BE2C (cell line): ENCODE data around the gene PMS2. TPM values are rescaled to one million over a fixed set of nuclear protein-coding genes. Genes with fewer than 3 reads are reported as not detected.
A peak's percentile ranks its signal among the peaks of the same experiment; 100 is the strongest.
"Not testable (repeated sequence)": the region's sequence is repeated elsewhere in the genome, so short reads cannot be mapped to it uniquely, and the experiment has no call there.

ENCODE experiments used
- DNase-seq: peaks from one replicate; pipeline ENCODE4 v3.0.0-alpha.2; 2020
- H3K27me3 ChIP-seq: fragments of 250-450 bp; sonication (Bioruptor Pico); 2 replicates; pipeline ENCODE4 v1.5.1; 2020; ENCODE audit warnings: mild to moderate bottlenecking
- H3K36me3 ChIP-seq: fragments of 250-450 bp; sonication (Bioruptor Pico); 2 replicates; pipeline ENCODE4 v1.5.1; 2020; ENCODE audit warnings: mild to moderate bottlenecking
- H3K4me1 ChIP-seq: fragments of 250-450 bp; sonication (Bioruptor Pico); 2 replicates; pipeline ENCODE4 v1.5.1; 2020
- H3K4me3 ChIP-seq: 2 replicates; pipeline ENCODE4 v1.5.1; 2011; ENCODE audit warnings: low read depth, low read length
- H3K9me3 ChIP-seq: fragments of 250-450 bp; sonication (Bioruptor Pico); 2 replicates; pipeline ENCODE4 v1.5.1; 2020
- polyA plus RNA-seq: library from polyadenylated mRNA; unstranded; fragments of >200 nt; gene quantifications from one replicate; pipeline ENCODE4 v1.2.1, GENCODE V29; 2012; ENCODE audit warnings: low read depth, missing spikeins; ENCODE audit not compliant: insufficient read length, insufficient read depth
- TF ChIP-seq, protein P1 (sequence below): IDR thresholded peaks from 2 replicates; pipeline ENCODE4 v1.5.1; 2012; ENCODE audit warnings: mild to moderate bottlenecking, low read depth, low read length

PMS2 gene, protein sequence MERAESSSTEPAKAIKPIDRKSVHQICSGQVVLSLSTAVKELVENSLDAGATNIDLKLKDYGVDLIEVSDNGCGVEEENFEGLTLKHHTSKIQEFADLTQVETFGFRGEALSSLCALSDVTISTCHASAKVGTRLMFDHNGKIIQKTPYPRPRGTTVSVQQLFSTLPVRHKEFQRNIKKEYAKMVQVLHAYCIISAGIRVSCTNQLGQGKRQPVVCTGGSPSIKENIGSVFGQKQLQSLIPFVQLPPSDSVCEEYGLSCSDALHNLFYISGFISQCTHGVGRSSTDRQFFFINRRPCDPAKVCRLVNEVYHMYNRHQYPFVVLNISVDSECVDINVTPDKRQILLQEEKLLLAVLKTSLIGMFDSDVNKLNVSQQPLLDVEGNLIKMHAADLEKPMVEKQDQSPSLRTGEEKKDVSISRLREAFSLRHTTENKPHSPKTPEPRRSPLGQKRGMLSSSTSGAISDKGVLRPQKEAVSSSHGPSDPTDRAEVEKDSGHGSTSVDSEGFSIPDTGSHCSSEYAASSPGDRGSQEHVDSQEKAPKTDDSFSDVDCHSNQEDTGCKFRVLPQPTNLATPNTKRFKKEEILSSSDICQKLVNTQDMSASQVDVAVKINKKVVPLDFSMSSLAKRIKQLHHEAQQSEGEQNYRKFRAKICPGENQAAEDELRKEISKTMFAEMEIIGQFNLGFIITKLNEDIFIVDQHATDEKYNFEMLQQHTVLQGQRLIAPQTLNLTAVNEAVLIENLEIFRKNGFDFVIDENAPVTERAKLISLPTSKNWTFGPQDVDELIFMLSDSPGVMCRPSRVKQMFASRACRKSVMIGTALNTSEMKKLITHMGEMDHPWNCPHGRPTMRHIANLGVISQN
- 11.5 TPM for polyA plus RNA-seq

DNA sequence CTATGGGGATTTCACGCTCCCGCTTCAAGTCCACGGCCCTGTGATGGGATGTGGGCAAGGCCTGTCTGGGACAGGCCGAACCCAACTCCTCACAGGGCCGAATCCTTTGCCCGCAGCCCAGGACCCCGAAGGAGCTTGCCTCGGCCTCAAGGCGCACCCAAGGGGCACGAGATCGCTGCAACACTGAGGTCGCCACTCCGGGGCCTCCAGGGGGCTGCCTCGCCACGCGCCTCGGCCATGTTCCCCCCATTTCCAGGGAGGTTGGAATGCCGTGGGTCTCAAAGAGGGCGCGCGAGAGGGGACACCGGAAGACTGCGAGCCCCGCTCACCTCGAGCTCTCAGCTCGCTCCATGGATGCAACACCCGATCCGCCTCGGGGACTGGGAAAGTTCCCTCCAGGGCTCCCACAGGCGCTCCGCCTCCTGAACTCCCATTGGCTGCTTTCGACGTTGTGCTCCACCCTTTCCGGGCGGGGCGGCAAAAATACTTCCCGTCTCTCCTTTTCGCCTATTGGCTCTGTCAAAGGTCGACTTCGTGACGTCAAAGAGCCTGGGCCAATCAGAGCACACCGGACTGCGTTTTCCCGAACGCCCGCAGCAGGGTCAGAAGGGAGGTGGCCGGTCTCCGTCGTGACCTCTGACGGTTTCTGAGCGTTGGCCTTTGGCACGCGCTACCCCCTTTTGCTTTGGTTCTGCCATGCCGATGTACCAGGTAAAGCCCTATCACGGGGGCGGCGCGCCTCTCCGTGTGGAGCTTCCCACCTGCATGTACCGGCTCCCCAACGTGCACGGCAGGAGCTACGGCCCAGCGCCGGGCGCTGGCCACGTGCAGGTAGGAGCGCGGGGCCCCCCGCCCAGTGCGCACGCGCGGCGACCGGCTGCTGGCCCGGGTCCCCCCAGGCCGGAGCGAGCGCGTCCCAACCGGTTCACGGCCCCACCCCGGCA is at the start of gene PMS2, which contains the start of gene AIMP2:
TSS of gene PMS2 (minus strand) at position 382 of the 944 bp plus-strand sequence. CDS start at position 352, 30 bp downstream.
TSS of gene AIMP2 (plus strand) at position 605 of the 944 bp plus-strand sequence. CDS start at position 697, 92 bp downstream.
- H3K4me3 ChIP-seq, result peak within 1 kb of the TSS; percentile 62
- H3K4me1 ChIP-seq, result no peaks in the 10 kb centered on the region; the same call in 1 of the 2 replicates
- peak; percentile 98 for DNase-seq
- no peaks in the 10 kb centered on the region for H3K9me3 ChIP-seq
- no peaks in the 10 kb centered on the region for H3K27me3 ChIP-seq
- peaks cover 22% of the 10 kb centered on the region for H3K36me3 ChIP-seq
- TF ChIP-seq, protein P1, sequence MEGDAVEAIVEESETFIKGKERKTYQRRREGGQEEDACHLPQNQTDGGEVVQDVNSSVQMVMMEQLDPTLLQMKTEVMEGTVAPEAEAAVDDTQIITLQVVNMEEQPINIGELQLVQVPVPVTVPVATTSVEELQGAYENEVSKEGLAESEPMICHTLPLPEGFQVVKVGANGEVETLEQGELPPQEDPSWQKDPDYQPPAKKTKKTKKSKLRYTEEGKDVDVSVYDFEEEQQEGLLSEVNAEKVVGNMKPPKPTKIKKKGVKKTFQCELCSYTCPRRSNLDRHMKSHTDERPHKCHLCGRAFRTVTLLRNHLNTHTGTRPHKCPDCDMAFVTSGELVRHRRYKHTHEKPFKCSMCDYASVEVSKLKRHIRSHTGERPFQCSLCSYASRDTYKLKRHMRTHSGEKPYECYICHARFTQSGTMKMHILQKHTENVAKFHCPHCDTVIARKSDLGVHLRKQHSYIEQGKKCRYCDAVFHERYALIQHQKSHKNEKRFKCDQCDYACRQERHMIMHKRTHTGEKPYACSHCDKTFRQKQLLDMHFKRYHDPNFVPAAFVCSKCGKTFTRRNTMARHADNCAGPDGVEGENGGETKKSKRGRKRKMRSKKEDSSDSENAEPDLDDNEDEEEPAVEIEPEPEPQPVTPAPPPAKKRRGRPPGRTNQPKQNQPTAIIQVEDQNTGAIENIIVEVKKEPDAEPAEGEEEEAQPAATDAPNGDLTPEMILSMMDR, result no peak

DNA sequence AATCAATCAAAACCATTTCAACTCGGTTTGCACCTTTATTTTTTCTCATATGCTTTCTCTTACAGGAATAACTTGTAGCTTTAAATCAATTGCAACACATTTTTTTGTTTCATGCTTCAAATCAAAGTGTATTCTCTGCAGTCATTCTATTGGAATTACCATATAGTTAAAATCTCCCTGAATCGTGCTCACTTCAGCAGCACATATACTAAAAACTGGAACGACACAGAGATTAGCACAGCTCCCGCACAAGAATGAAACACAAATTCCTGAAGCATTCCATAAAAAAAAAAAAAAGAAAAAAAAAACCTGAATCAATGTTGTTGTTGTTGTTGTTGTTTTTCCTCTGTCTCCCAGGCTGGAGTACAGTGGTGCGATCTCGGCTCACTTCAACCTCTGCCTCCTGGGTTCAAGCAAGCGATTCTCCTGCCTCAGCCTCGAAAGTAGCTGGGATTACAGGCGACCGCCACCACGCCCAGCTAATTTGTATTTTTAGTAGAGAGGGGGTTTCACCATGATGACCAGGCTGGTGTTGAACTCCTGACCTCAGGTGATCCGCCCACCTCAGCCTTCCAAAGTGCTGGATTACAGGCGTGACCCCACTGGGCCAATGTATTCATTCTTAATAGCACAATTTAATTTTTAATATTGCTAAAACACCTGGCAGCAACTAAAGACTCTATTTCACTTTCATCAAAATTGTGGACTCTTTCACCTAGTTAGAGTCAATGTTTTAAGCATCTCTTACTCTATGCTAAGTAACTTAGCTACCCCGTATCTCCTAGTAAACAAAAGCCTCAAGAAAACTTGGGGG is 48.7 kb upstream of the PMS2 start:
- DNase-seq, result no peak
- H3K9me3 ChIP-seq, result no peaks in the 10 kb centered on the region
- no peaks in the 10 kb centered on the region for H3K27me3 ChIP-seq
- H3K36me3 ChIP-seq, result peaks cover 21% of the 10 kb centered on the region
- H3K4me3 ChIP-seq, result peak overlapping the region; percentile 88
- TF ChIP-seq, protein P1, result no peak
- peaks cover 7% of the 10 kb centered on the region for H3K4me1 ChIP-seq

DNA sequence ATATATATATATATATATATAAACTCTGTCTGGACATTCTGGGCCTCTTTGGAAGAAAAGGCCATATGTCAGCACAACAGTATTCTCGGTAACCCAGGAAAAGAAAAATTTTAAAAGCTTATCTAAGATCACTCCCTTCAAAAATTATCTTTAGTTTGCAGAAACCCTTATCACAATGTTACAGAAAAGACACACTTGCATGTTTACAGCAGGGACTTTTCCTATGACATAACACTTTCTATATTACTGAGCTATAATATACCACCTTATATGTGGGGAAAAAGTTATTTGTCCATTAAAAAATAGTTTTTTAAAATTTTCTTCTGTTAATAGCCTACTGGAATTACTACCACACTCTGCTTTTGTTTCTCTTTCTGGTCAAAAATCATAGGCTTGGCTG is 47.8 kb upstream of the PMS2 start:
- no peak for DNase-seq
- peaks cover 7% of the 10 kb centered on the region for H3K4me1 ChIP-seq
- H3K36me3 ChIP-seq, result peaks cover 21% of the 10 kb centered on the region
- H3K4me3 ChIP-seq, result no peak overlapping the region
- no peaks in the 10 kb centered on the region for H3K27me3 ChIP-seq
- H3K9me3 ChIP-seq, result no peaks in the 10 kb centered on the region
- TF ChIP-seq, protein P1, result no peak

DNA sequence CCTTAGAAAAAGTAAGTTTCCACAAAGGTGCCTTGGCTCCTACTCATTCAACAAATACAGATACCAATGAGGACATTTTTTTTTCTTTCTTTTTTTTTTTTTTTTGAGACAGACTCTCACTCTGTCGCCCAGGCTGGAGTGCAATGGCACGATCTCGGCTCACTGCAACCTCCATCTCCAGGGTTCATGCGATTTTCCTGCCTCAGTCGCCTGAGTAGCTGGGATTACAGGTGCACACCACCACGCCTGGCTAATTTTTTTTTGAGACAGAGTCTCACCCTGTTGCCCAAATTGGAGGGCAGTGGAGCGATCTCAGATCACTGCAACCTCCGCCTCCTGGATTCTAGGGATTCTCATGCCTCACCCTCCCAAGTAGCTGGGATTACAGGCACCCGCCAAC is 42.3 kb upstream of the PMS2 start:
- peaks cover 53% of the 10 kb centered on the region for H3K36me3 ChIP-seq
- H3K4me1 ChIP-seq, DNase-seq, H3K9me3 ChIP-seq, H3K4me3 ChIP-seq, H3K27me3 ChIP-seq: not testable (repeated sequence)

DNA sequence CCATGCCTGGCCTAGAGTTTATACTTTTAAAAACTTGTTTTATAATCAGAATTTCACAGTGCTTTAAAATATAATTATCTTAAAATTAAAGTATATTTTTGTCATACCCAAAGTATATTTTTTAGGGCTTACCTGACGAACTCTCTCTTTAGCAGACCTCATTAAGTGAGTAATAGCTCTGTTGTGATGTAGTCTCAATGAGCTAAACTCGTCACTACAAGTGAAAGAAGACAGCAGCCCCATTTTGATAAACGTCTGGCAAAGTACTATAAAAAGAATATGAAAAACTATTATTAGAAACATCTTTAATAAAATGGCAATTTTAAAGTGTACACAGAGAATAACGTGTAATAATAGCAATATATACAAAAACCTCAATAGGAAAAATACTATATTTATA is 40.9 kb upstream of the PMS2 start:
- Histone ChIP-seq H3K4me1 (no peaks in the 10 kb centered on the region), H3K4me3 (no peak overlapping the region), H3K27me3 (no peaks in the 10 kb centered on the region), H3K9me3 (no peaks in the 10 kb centered on the region), H3K36me3 (peaks cover 62% of the 10 kb centered on the region)
- TF ChIP-seq, protein P1, result no peak
- DNase-seq, result no peak
